ENCODE results near the gene MOB3A.

The MOB3A gene

GRCh38 chr19:2108251-2109016 is 12.3 kb upstream of the MOB3A start:
- no peak for TF ChIP-seq CTCF (conservative IDR thresholded peaks at IDR 0.05; ENCODE audit: low read depth, low read length)
- no peak overlapping the region for H3K4me3 ChIP-seq (ENCODE audit: low read depth, low read length)

GRCh38 chr19:2103045-2103707 is 7.0 kb upstream of the MOB3A start:
- no peak overlapping the region for H3K4me3 ChIP-seq (ENCODE audit: low read depth, low read length)
- TF ChIP-seq CTCF (conservative IDR thresholded peaks at IDR 0.05; ENCODE audit: low read depth, low read length), result no peak
- no peak for DNase-seq (ENCODE audit: low read depth)

More at GRCh38 chr19:2108251-2109016, 12.3 kb upstream of the MOB3A start:
- DNase-seq (ENCODE audit: low read depth), result no peak

GRCh38 chr19:2101417-2102335 is 5.5 kb upstream of the MOB3A start:
- no peak overlapping the region for H3K4me3 ChIP-seq (ENCODE audit: low read depth, low read length)
- DNase-seq (ENCODE audit: low read depth), result no peak
- TF ChIP-seq CTCF (conservative IDR thresholded peaks at IDR 0.05; ENCODE audit: low read depth, low read length), result no peak

GRCh38 chr19:2100719-2101061 is 4.6 kb upstream of the MOB3A start:
- TF ChIP-seq CTCF (conservative IDR thresholded peaks at IDR 0.05; ENCODE audit: low read depth, low read length), result no peak
- no peak overlapping the region for H3K4me3 ChIP-seq (ENCODE audit: low read depth, low read length)
- no peak for DNase-seq (ENCODE audit: low read depth)

GRCh38 chr19:2099937-2100718 is 4.0 kb upstream of the MOB3A start:
- no peak for TF ChIP-seq CTCF (conservative IDR thresholded peaks at IDR 0.05; ENCODE audit: low read depth, low read length)
- H3K4me3 ChIP-seq (ENCODE audit: low read depth, low read length), result no peak overlapping the region
- DNase-seq (ENCODE audit: low read depth), result no peak

GRCh38 chr19:2099054-2099501 is 3.0 kb upstream of the MOB3A start:
- no peak for DNase-seq (ENCODE audit: low read depth)
- H3K4me3 ChIP-seq (ENCODE audit: low read depth, low read length), result no peak overlapping the region
- no peak for TF ChIP-seq CTCF (conservative IDR thresholded peaks at IDR 0.05; ENCODE audit: low read depth, low read length)
